Glomerular visceral epithelial cell (primary cell): Measurements from ENCODE around the gene CSNK1G2.
"Not testable (repeated sequence)": the region's sequence is repeated elsewhere in the genome, so short reads cannot be mapped to it uniquely, and the experiment has no call there.

Experiments used
- DNase-seq: peaks from one replicate; pipeline ENCODE4 v3.0.0-alpha.2; 2016; ENCODE audit errors: extremely low spot score

CSNK1G2 gene

DNA sequence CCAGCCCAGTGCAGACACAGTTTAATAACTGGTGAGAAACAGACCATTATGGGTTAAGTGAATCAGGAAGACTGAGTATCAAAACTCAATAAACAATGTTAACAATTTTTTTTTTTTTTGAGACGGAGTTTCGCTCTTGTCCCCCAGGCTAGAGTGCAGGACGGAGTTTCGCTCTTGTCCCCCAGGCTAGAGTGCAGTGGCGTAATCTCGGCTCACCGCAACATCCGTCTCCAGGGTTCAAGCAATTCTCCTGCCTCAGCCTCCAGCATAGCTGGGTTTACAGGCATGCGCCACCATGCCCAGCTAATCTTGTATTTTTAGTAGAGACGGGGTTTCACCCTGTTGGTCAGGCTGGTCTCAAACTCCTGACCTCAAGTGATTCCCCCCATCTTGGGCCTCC, 47.5 kb downstream of the CSNK1G2 start:
- not testable (repeated sequence) for DNase-seq

GRCh38 chr19:1989513-1990229, 48.7 kb downstream of the CSNK1G2 start:
- DNase-seq = no peak

DNA sequence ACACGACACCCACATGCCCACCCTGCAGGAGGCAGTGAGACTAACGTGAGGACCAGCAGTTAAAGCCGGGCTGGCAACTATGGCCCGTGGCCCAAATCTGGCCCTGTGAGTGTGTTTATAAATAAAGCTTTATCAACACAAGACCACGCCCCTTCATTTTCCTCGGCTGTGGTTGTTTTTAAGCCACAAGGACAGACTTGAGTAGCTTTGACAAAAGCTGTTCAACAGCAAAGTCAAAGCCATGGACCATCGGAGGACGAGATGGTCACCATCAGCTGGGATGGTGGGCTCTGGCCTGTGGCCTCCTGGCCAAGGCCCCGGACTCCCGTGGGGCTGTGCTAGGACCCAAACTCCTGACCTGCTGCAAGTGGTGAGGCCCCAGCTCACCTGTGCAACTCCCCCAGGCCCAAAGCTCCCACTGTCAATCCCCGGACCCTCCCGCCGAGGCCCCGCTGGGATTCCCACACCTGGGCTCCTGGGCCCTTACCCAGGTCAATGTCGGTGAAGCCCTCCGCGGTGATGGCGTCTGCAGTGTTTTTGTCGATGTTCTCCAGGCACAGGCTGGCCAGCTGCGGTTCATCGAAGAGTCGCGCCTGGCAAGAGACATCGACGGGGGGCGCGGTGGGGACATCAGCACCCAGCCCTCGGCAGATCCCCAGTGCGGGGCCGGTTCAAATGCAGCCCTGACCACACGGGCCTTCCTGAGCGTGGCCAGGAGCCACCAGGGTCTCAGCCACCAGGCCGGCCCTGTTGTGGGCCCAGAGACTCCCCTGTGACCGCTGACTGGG, 49.5 kb downstream of the CSNK1G2 start:
- DNase-seq = no peak

GRCh38 chr19:1991018-1991913, 50.3 kb downstream of the CSNK1G2 start:
- DNase-seq = no peak

GRCh38 chr19:1992759-1993260, 51.8 kb downstream of the CSNK1G2 start:
- DNase-seq = no peak

DNA sequence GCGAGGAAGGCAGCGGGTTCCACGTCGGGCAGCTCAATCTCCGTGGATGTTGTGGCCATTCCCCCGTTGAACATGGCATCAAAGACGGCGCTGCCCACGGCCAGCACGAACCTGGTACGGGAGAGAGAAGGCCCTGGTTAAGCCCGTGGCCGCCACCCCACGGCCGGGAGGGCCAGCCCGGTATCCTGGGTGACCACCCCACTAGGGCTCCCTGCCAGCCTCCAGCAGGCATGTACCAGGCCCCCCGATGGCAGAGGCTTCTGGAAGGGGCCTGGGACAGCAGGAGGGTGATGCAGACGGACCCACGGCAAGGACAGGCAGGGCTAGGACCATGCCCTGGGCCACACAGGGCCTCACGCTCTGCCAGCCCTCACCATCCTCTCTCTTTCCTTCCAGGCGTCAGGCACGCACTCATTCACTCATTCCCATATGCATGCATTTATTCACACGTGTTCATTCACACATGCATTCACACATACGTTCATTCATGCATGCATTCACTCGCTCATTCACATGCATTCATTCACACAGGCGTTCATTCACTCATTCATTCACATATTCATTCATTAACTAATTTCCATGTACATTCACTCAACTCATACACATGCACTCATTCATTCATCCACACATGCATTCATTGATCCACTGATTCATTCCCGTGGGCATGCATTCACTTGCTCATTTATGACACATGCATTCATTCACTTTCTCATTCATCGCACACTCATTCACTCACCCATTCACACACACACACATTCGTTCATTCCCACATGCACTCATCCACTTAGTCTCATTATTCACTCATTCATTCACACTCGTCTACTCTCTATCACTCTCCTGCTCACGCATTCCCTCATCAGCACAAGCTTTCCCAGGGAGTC, 56.6 kb downstream of the CSNK1G2 start:
- no peak for DNase-seq

DNA sequence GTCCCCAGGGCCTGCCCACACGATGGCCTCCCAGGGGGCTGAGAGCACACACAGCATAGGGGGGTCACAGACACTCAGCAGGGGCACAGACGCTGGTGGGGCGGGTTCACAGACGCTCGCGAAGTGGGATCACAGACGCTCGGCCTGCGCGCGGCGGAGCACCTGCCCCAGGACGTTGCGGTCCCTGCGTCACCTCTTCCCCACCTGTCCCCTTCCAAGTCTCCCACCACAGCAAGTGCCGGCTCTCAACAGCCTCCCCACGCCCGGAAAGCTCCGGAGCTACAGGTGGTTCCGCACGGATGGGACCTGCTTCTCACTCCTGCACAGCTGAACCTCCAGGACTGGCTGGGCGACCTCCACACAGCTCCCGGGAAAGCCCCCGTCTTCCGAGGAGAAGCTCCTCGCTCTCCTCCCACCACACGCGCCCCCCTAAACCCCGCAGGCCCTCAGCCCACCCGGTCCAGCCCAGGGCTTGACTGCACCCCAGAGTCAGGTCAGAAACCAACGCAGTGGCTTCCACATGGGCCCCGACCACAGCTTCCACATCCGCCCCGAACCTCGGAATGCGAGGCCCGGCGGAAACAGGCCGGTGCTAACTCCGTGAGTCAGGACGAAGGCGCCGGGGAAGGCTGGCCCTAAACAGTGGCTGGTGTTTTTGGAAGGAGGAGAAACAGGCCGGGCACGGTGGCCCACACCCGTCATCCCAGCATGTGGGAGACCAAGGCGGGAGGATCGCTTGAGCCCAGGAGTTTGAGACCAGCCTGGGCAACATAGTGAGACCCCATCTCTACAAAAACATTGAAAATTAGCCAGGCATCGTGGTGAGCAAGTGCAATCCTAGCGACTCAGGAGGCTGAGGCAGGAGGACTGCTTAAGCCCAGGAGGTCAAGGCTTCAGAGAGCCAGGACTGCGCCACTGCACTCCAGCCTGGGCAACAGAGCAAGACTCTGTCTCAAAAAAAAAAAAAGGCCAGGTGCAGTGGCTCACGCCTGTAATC, 58.0 kb downstream of the CSNK1G2 start:
- DNase-seq = no peak

DNA sequence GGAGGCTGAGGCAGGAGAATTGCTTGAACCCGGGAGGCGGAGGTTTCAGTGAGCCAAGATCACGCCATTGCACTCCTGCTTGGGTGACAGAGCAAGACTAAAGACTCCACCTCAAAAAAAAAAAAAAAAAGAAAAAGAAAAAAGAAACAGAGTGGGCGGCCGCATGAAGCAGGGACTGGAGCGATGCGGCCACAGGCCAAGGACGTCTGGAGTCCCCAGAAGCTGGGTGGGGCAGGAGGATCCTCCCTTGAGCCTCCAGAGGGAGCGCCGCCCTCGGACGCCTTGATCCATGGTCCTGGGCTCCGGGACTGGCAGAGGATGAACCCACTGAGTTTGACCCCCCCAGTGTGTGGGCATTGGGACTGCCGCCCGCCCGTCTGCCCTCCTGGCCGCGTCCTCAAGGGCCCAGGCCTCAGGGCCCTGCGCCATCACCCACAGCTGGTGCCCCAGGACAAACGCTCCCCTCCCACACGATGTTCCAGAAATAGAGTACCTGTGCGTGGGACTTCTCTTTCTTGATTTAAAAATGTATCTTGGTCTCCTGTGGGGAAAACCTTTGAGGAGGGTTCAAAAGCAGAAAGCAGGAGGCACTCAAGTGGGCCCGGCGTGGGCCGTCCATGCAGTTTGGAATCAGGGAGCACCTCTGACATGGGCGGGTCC, 59.0 kb downstream of the CSNK1G2 start:
- DNase-seq = no peak

GRCh38 chr19:2003874-2004273, 62.9 kb downstream of the CSNK1G2 start:
- no peak for DNase-seq

DNA sequence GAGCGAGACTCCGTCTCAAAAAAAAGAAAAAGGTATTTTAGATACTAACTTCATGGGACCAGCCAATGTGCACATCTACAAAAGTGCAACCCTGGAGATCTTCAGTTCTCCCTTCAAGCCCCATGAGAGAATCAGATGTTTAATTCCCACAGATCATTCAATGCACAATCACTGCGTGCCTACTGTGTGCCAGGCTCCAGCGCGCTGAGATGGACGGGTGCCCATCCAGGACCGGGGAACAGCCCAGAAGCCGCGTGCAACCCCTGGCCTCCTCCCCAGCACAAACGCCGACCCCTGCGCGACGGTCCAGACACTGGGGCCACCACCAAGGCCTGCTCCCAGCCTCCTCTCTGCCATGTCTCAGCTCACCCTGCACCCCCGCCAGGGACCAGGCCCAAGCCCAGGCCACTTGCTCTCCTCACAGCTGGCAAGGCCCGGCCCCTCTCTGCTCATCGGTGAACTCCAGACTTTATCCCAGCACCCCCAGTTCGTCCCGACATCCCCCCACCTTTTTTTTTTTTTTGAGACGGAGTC, 69.2 kb downstream of the CSNK1G2 start:
- no peak for DNase-seq

DNA sequence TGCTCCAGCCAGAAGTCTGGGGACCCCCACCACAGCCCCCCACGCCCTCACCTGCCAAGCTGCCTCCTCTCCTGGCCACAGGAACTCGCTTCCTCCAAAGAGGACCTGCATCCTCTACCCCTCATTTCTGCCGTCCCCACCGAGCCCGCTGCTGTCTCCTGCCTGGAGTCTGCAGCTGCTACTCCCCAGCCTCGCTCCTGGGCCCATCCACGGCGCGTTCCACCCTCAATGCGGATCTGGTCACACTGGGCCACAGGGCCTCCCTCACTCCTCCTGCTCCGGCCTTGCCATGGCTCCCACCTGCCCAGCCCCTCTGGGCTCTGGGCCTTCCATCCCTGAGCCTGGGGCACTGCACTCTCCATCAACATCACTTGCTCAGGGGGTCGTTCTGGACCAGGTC, 70.2 kb downstream of the CSNK1G2 start:
- no peak for DNase-seq

DNA sequence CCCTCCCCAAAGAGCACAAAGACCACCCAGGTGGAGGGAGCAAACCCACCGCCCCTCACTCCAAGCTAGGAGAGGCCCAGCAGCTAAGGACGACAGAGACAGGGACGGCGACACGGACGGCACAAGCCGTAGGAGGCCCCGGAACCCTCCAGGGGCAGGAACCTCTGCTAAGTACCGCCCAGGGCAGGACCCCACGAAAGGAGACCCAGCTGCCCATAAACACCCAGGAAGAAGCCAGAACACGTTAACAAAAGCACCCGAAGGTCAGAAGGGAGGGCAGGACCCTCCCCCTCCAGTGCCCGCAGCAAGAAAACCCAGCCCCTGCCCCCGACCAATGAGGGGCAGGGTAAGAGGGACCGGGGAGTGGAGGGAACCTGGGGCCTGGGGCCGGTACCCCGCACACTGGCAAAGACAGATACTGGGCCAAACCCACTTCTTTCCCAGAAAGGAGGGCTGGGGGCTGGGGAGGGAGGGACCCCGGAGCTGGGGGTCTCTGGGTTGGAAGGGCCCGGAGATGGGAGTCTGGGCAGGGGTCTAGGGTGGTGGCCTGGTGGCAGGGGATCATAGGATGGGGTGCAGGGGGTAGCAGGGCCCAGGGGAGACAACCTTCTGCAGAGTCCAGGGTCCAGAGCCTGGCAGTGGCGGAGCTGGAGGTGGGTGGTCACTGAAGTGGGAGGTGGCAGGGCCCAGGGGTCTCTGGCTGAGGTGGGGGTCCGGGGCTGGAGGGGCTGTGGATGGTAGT, 72.1 kb downstream of the CSNK1G2 start:
- no peak for DNase-seq

DNA sequence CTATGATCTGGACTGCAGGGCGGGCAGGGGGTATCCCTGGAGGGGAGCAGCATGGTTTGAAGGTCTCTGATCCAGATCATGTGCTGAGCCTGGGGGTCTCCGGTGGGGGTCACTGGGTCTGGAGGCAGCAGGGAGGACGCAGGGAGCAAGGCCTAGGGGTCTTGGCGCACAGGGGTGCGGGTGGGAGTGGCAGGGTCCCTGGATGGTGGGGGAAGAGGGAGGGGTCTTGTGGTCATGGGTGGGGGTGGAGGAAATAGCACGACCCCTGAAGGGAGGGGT, 72.7 kb downstream of the CSNK1G2 start:
- no peak for DNase-seq

DNA sequence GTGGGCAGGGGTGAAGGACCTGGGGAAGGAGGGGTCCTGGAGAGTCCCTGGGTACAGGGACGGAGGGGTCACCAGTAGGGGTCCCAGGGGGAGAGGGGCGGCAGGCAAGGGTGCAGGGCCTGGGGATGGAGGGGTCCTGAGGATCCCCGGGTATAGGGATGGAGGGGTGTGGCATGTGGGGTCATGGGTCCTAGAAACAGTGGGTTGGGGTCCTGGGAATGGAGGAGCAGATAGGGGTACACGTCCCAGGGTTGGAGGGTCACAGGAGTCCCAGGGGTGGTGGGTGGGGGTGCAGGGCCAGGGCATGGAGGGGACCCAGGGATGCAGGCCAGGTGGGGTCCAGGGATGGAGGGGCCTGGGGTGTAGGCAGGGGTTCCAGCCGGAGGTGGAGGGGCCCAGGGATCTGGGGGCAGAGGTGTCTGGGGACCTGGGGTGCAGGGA, 73.2 kb downstream of the CSNK1G2 start:
- DNase-seq = no peak

GRCh38 chr19:2014731-2015607, 74.0 kb downstream of the CSNK1G2 start:
- peak; percentile 28 for DNase-seq

GRCh38 chr19:2015608-2015950, 74.6 kb downstream of the CSNK1G2 start, which contains the start of gene BTBD2:
Gene BTBD2 (minus strand): TSS chr19:2015714. CDS start chr19:2015703, 11 bp downstream.
- peak; percentile 80 for DNase-seq

- peak; percentile 77 for DNase-seq
Measured at GRCh38 chr19:2016041-2016807, 75.3 kb downstream of the CSNK1G2 start.
